HG02571 (cell line): Measurements from ENCODE around the gene PIK3C3.
A peak's percentile ranks its signal among the peaks of the same experiment; 100 is the strongest.

Experiments used
- ATAC-seq: cut with Tn5 transposase; IDR thresholded peaks from one replicate; pipeline ENCODE4 v1.9.1; 2021; ENCODE audit warnings: mild to moderate bottlenecking, moderate library complexity; ENCODE audit not compliant: unreplicated experiment

Gene PIK3C3

GRCh38 chr18:42113529-42114191, 158.6 kb downstream of the PIK3C3 start:
- no peak for ATAC-seq

GRCh38 chr18:42114310-42114943, 159.4 kb downstream of the PIK3C3 start:
- ATAC-seq, result peak; percentile 90

DNA sequence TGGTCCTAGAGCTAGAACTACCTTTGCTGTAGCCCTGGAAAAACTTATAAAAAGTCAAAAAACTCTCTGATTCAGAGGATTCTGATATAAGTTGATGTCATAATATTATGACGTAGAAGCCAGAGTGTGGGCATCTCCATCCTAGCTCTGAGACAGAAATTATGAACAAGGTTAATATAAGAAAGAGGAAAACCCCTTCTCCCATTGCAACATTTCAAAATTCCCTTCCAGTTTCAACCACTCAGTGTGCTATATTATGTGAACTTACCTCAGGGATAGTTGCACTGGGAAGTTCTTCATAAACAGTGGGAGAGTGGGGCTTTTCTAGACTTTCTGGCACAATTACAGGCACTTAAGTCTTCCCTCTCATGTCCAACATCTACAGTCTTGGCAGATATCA, 171.6 kb downstream of the PIK3C3 start:
- no peak for ATAC-seq

DNA sequence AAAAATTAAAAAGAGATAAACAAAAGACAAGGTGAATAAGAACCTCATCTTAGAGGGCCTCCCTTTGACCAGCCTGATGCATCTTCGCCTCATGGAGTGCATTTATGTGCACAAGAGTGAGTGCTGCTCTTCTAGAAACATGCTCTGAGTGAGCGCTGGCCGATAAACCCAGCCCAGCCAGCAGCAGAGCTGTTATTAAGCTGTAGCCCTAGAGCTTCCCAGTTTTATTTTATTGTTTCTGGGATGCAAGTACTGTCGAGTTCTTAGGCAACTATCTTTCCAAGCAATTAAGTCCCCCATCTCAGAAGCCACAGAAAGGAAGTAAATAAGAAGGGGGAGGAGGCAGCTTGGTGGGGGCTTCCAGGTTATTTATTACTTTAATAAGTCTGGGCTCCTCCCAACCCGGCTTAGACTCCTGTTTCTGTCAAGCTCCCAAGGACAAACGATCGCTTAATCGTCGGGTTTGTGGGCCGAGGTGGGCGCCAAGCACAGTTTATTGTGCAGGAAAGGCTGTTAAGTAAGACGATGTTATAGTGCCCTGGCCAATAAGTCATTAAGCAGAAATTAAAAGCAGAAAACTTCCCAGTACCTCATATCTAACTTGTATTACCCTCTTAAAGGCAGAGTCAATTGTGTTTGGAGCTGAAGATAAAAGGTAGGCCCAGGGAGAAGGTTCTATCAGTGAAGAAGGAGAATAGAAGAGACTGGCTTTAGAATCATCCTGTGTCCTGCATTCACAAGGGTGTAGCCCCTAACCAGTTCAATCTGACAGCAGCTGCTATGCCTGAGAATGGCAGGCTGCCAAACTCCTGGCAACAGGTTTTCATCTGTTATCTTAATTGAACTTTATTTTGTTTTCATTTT, 176.3 kb downstream of the PIK3C3 start:
- no peak for ATAC-seq

DNA sequence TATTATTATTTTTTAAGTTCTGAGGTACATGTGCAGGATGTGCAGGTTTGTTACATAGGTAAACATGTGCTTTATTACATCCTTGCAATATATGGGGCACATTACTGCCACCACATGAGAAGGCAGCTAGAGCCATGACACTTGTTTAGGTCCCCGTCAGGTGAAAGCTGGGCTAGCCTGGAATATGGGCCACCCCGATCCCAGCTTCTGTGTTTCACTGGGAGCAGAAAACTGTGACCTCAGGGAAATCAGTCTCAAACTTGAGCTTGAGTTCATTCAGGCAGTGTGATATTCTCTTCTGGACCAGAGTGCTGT, 176.9 kb downstream of the PIK3C3 start:
- no peak for ATAC-seq
